ENCODE results near the gene CITED2. TPM values are rescaled to one million over a fixed set of nuclear protein-coding genes. Genes with fewer than 3 reads are reported as not detected.

CITED2 gene
- total RNA-seq, 1 experiment from 2014 or later, result 110 TPM

DNA sequence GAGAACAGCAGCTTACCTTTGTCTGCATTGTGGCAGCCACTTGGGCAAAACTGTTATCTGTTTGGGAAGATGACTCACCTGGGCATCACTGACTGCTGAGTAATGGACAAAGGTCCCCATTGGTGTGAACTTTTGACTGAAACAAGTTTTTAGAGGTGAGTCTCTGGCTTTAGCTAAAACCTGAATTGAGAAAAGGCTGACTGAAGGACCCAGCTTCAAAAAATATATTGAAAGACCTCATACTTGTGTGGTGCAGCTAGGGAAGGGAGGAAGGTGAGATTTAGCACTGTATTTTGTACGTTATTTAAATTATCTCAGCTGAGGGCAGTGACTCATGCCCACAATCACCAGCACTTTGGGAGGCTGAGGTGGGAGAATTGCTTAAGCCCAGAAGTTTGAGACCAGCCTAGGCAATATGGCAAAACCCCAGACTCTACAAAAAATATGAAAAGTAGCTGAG, 4.5 kb upstream of the CITED2 start:
- Histone ChIP-seq H3K4me2 (ENCODE audit: insufficient read depth, insufficient read length, low read length) (no peak overlapping the region), H4K20me1 (ENCODE audit: control insufficient read depth, insufficient read depth, insufficient read length) (no peaks in the 10 kb centered on the region), H3T11ph (ENCODE audit: low read length) (no peak overlapping the region), H3K23ac (ENCODE audit: insufficient read length, low read depth, low read length) (no peak overlapping the region), H3K79me1 (ENCODE audit: insufficient read depth, low read depth, low read length, poor library complexity, severe bottlenecking) (no peaks in the 10 kb centered on the region), H2AFZ (ENCODE audit: low read length) (no peak overlapping the region), H2BK15ac (ENCODE audit: low read depth, low read length) (no peak overlapping the region), H3K56ac (ENCODE audit: insufficient read length, low read depth, low read length) (no peak overlapping the region), H2BK5ac (ENCODE audit: insufficient read length, low read length) (no peak overlapping the region), H2BK120ac (ENCODE audit: low read depth, low read length, poor library complexity, severe bottlenecking) (no peak overlapping the region), H4K5ac (ENCODE audit: insufficient read length, low read depth, low read length) (no peak overlapping the region), H4K8ac (replicated peaks; ENCODE audit: insufficient read length, low read depth, low read length) (no peak overlapping the region), H4K91ac (ENCODE audit: insufficient read length, low read depth, low read length) (no peak overlapping the region), H2AK5ac (ENCODE audit: insufficient read length, low read length) (no peak overlapping the region), H3K18ac (ENCODE audit: insufficient read length, low read depth, low read length) (no peak overlapping the region), H3K9ac (ENCODE audit: extremely low read depth, insufficient read length, low read length) (no peak overlapping the region), H3K27me3 (ENCODE audit: insufficient read depth, low read length) (no peaks in the 10 kb centered on the region), H3K14ac (ENCODE audit: insufficient read depth, low read length) (no peak overlapping the region), H3K9me3 (ENCODE audit: control insufficient read depth, low read depth, low read length) (no peaks in the 10 kb centered on the region), H2BK20ac (ENCODE audit: low read depth, low read length, poor library complexity, severe bottlenecking) (no peak overlapping the region), H2BK12ac (ENCODE audit: insufficient read length, low read depth, low read length) (no peak overlapping the region), H3K79me2 (ENCODE audit: insufficient read depth, low read length) (no peaks in the 10 kb centered on the region), H3K23me2 (ENCODE audit: insufficient read length, low read depth, low read length, poor library complexity, severe bottlenecking) (peaks cover 14% of the 10 kb centered on the region), H3K27ac (ENCODE audit: insufficient read length, low read depth, low read length) (no peak overlapping the region), H3K4me1 (ENCODE audit: insufficient read depth, low read length) (peaks cover 6% of the 10 kb centered on the region; the same call in 1 of the 2 replicates), H3K4ac (ENCODE audit: low read depth, low read length) (no peak overlapping the region)
- WGBS (ENCODE audit: extremely low coverage, insufficient read length, low lambda C conversion rate), result no CpG with 5 or more reads among the region's 1 CpG
- peaks cover 14 to 19% of the 10 kb centered on the region in 2 experiments for H3K4me1 Mint-ChIP-seq
- no peak for DNase-seq
- H3K36me3 Mint-ChIP-seq (ENCODE audit: insufficient read depth in 1 of 3, low read depth in 3 of 3), result peaks cover 5 to 10% (median 9%) of the 10 kb centered on the region in 3 experiments
- no peak for TF ChIP-seq CTCF (conservative IDR thresholded peaks at IDR 0.05)
- H3K27me3 Mint-ChIP-seq (ENCODE audit: low read depth), result no peaks in the 10 kb centered on the region; the same call in 1 of the 2 replicates
- peaks cover 6 to 9% of the 10 kb centered on the region in 2 experiments; a peak in 4 of 5 replicates for H3K9me3 Mint-ChIP-seq
- H3K4me3 Mint-ChIP-seq, result no peak overlapping the region
- no peak overlapping the region for H3K27ac Mint-ChIP-seq
